NOMO-1 treated with DMSO at 0.1 percent for 48 hours (cell line): ENCODE measurements around the gene NTM.
A peak's percentile ranks its signal among the peaks of the same experiment; 100 is the strongest.

ENCODE experiments used
- DNase-seq: peaks from one replicate; lab custom pipeline; 2025; ENCODE audit not compliant: unreplicated experiment; lab: John Stamatoyannopoulos, UW

The NTM gene

DNA sequence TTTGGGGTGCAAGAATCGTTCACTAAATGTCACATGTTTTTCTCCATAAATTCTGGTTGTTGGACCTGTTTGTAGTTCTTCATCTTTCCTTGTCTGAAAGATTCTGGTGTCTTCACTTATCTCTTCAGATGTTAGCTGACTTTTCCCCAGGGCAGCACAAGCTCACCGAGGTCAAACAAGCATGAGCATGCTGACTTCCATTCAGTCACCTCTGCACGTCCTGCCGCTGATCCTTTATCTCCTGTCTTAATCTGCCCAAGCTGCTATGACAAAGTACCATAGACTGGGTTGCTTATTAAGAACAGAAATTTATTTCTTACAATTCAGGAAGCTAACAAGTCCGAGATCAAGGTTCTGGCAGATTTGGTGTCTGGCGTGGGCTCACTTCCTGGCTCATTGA, 800.6 kb downstream of the NTM start:
- DNase-seq: no peak

DNA sequence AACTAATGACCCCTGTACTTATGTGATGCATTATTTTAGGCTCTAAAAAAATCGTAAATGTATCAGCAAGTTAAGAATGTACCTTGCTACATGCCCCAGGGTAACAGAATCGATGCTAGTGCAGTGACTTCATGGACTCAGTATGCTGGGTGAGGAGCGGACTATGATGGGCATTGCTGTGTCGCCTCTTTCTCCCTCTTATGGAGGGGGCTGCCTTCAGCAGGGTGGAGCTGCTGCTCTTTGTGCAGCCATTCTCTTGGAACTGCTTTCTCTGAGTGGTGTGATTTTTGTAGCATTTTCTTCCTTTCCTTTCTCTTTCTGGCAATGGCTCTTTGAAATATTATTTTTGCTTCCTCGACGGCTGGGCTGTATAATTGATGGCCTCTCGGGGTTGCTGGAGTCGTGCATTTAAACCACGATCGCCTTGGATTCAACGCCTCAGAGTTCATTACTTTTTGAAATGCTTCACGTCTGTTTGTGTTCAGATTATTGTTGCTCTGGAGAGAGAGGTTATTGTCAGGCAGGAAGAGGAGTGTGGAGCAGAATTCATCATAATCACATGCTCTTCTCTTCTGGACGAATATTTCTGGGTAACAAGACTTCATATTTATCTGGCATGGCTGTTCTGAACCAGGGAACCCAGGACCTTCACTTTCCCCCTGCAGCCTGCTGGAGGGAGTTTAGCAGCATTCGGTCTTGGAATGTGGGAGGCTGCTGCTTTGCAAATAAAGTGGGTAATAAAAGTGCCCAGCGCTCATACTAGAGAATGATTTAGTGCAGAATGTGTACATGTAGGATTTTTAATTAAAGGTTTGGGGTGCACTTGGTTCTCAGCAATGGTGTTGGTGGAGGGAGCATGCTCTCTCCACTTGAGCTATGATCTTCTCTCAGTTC, 804.2 kb downstream of the NTM start:
- no peak for DNase-seq

DNA sequence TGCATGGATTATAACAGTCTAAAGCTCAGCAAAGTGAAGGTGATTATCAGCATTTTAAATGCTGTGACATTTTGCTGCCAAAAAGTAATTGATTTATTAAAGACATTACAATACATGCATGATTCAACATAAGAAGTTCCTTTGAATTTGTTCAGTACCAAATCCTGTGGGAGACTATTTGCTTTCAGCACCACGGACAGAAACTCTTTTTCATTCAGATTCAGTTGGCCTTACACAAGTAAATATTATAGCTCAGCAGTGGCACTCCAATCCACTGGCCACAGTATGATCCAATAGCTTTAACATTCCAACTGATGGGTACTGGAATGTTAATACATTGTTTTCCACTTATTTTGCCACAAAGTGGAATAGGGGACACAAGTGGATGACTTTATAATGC, 806.7 kb downstream of the NTM start:
- DNase-seq: peak; percentile 9

DNA sequence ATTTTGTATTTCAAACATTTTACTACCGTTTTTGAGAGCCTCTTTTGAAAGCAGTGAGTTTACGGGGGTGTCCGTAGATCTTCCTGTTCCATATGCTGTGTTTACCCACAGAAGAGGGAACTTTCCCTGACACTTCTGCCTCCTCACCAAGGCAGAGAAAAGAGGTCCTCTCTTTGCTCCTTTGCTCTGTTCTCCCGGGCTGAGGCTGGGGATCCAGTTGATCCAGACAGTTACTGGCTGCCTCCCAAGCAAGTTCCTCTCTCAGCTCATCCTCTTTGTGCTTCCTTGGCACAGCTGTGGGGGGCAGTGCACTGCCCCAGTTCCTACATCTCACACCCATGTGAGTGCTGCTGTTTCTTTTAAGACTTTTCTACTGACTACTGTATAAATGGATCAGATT, 813.7 kb downstream of the NTM start:
- DNase-seq: no peak

DNA sequence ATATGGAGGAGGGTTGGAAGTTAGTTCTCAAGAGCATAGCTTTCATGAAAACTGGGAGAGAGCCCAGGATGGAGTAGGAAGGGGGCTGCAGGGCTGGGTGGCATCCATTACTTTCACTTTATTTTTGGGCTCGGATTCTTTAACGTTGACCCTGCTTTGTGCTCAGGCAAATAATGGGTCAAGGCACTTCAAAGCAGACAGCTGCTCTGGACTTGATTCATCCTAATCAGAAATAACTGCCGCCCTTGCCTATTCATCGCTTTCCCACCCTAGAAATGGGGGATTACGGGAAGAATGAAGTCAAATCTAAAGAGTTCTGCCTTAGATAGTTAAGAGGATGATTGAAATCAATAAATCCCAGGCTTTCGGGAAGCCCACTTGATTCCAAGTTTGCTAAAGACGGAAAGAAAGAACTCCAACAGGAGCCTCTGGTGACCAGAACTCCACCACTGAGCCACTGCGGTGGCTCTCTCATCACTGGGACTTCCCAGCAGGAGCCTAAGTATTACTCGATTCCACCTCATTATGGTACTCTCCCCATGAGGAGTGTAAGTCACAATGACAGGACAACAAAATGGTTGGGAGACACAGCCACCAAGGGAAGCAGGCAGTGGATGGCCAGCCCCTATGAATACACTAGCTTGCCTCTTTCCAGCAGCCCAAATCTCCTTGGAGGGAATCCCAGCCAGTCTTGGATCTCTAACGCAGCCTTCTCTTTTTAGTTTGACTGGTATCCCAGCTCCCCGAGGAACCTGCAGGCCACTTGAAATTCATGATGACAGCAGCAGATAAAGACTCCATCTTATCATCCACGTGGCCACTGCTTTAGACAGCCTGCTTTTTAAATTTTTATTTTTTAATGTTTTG, 815.5 kb downstream of the NTM start:
- DNase-seq: no peak

DNA sequence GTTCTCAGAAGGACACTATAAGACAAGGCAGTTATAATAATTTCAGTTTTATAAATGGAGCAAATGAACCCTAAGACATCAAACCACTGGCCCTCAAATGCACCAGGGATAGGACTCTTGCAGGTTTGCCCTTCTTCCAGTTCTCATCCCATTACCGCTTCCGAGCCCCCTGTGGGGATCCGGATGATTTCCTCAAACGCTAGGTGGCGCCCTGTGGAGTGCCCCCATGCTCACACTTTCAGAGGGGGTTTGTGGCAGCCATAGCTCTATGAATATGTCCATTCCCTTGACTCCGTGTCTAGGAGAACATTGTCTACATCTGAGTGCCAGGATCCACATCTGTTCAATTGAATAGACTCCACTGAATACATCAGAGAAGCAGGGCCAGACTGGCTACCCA, 816.3 kb downstream of the NTM start:
- no peak for DNase-seq

DNA sequence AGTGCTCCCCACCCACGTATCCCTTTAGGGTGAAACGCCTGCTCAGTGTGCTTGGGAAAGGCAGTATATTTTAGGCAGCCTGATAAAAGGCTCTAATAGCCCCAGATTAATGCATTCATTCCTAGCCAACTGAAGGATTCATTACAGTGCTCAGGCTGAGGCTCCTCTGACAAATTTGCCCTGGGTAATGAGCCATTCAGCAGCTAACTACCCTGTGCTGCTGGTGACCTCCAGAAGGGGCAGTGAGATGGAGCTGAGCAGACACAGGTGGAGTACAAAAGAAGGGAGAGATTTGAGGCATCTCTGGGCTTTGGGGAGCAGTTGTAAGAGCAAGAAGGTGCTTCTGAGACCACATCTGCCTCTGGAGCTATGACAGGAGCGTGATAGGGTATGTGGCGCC, 817.0 kb downstream of the NTM start:
- no peak for DNase-seq

DNA sequence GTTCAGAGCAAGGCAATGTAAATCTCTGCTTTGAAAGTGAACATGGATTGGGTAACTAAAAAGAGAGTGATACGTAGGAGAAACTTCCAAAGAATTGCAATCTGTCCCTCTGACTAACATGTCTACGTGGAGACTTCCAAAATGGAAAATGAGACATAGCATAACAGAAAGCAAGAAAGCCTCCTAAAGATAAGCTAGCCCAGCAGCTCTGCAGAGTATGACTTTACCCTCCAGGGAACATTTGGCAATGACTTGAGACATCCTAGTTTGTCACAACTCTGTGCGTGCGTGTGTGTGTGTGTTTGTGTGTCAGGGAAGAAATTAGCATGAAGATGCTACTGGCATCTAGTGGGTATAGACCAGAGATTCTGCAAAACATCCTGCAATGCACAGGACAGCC, 817.4 kb downstream of the NTM start:
- DNase-seq: no peak

DNA sequence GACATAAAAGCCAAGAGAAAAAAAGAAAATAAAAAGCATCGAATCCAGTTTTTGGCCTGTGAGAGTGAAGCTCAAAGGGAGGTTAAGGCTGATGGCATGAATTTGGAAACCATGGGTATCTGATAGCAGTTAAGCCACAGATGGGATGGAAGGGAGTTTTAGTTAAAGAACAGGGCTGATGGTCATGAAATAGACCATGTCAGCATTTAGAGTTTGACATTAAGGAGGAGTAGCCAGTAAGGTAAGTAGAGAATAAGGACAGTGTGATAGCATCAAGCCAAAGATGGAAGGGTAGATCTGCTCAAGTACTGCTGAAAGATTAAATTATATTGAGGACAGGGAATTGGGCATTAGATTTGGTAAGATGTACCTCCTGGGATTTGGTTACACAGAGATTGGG, 826.5 kb downstream of the NTM start:
- no peak for DNase-seq

DNA sequence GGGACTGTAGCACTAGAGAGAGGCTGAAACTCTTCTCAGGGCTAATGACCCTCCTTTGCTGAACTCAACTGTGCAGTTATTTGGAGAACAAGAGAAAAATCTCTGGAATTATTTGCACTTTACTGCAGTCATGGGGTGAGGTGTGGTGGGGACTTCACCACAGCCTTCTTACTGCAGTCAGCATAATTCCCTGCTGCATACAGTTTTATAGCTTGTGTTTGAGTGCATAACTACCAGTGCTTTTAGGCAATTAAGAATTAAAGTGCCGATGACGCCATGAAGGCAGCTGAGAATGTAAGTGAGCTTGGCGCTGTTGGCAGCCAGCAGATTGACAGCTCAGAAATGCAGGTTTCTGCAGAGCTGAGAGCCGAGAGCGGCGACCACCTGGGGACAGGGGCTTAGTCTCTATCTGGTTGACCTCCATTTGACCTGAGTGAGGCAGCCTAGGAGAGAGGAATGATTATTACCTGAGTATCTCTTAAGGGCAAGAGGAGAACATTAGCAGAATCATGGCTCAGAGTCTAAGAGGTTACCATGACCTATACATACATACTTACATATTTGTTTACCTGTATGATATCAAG, 830.0 kb downstream of the NTM start:
- DNase-seq: no peak

DNA sequence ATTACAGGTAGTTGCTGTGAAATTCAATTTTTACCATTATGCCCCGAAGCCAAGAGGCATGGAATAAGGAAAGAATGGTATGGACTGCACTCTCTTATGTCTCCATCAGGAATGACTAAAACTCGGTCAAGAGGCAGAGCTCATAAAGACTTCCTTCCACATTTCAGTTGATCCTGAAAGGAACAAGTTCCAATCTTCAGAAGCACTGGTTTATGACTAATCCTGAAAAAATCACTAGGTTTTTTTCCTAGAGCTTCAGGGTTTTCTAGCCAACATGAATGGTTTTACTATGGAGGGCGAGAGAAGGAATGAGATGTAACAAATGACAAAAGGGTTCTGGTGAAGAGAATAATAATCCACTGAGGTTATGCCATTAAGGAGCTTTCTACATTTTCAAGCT, 832.2 kb downstream of the NTM start:
- DNase-seq: no peak

DNA sequence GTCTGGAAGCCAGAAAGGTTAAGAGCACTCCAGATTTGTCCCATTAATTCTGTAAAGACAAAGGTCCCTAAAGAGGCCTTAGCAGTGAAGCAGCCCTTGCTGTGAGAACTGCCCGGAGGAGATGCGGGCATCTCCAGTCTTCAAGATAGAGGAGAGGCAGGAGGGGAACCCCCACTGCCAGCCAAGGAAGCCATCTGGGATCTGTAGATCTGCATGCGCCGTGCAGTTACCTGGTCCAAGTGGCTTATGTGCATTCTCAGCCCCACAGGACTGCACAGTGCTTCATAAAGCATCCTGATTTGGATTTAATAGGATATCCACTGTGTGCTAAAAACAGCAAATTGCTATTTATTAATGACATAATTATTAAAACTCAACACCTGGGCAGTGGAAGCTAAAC, 834.6 kb downstream of the NTM start:
- no peak for DNase-seq

DNA sequence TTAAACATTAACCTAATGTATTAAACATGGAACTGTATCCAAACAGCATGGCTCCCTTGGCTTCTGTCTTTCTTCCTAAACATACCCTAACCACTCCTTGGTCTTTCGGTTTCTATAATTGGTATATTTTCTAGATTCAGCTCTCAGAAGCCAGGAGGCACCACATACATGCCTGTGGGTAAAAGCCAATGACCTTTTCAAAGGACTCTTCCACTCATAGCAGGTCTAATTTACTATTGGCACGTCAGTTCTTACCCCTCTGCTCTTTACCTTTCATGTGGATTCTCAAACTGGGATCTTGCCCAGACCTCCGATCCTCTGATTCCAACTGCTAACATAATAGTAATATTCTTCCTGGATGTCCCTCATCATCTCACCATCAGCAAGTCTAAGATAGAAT, 835.1 kb downstream of the NTM start:
- no peak for DNase-seq

DNA sequence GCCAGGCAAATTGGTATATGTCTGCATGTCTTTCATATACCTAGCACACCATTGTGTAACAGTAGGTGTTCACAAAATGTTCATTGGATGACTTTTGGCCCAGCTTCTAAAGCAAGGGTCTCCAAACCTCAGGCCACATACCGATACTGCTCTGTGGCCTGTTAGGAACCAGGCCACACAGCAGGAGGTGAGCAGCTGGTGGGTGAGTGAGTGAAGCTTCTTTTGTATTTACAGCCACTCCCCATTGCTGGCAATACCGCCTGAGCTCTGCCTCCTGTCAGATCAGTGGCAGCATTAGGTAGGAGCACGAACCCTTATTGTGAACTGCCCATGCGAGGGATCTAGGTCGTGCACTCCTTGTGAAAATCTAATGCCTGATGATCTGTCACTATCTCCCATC, 836.6 kb downstream of the NTM start:
- no peak for DNase-seq

DNA sequence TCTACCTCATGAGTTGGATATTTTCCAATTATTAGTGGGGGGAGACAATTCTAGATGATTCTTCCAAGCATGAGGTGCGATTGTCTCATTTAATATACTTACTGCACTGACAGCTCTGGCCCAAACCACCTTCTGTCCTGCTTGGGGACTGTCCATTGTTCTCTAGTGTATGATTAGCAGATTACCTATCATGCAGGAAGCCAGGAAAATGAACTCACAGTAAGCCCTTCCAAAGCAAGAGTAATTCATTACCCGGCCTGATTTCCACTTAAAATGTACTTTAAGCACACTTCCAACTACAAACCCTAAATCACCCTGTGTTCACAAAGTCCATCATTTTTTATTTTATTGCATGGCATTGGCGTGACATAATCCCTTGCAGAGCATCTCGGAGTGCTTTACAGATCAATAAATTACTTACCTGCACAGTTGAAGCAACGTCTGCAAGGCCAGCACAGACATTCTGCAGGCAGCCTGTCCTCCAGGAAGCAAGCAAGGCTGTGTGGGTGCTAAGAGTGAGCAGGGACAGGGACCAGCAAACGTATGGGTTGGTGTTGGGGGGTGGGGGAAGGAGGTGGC, 838.2 kb downstream of the NTM start:
- no peak for DNase-seq

DNA sequence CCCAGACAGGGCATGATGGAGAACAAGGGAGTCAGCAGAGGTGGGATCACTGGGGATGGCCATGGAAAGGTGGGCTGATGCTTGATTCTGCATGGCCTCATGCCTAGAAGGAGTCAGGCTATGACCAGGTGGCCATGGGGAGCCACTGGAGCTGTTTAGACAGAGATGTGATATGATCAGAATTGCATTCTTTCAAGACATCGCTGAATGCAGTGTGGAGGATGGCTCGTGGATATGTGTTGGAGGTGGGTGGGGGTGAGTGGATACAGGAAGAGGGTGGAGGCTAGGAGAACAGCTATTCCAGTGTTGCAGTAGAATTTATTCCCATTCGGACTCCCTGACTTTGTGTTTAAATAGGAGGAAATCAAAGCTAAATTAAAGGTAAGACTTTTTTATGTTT, 841.1 kb downstream of the NTM start:
- DNase-seq: no peak

DNA sequence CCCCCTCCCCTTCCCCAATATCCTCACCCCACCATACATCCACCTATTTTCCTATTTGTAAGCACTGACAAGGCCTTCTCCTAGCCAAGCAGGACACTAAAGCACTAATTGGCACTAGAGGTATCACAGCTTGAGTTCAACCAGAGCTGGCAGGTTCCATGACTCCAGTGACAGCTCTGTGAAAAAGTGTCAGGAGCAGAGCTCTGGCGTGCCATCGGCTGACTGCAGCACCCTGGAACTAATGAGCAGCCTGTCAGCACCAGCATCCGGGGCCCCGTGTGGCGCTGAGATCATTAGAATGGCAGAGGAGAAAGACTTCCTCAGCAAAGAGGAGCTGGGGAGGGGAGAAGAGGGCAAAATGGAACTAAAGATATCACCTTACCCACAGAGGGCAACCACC, 847.4 kb downstream of the NTM start:
- DNase-seq: no peak

DNA sequence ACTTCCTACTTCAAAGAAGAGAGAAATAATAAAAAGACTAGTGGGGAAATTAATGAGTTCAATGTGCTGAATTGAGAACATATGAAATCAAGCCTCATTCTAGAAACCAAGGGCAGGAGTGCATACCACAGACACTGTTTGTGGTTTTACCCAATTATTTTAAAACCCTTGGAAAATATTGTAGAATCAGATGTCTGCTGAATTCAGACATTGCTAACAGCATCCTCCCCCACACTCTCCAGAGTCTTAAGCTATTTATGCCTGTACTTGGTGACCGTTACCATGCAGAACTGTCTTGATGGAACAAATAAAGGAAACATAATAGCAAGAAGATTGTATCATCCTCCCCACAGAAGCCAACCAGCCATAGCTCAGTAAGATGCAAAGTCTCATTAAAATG, 850.1 kb downstream of the NTM start:
- DNase-seq: no peak

DNA sequence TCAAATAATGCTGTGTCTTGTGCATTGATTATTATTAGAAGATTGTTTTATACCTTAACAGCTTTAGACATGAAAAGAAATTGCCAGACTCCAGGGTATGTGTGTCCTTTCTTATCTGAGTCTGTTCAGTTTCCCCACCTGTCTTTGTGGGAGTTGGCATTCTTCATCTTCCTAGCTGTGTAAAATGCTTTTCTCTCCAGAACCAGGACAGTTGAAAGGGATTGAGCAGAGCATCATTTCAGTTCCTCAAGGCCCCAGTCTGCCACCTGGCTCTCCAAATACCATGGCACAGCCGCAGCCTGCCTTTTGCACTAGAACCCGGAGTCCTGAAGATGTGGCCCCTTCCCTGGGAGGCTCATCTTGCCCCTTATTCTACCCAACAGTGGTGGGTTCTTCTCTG, 851.9 kb downstream of the NTM start:
- no peak for DNase-seq

DNA sequence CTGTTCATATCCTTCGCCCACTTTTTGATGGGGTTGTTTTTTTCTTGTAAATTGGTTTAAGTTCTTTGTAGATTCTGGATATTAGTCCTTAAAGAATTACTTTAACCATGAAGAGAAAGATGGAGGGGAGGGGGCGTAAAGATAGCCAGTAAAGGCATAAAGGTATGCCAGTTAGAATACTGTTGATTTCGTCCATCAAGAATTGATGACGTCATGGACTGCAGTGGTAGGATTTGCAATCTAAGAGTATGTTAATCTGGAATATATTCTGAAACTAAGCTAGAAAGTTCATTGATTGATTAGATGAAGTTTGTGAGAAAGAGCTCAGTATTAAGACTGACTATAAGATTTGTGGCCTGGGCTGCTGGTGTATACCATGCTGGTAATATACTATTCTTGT, 856.1 kb downstream of the NTM start:
- DNase-seq: no peak

DNA sequence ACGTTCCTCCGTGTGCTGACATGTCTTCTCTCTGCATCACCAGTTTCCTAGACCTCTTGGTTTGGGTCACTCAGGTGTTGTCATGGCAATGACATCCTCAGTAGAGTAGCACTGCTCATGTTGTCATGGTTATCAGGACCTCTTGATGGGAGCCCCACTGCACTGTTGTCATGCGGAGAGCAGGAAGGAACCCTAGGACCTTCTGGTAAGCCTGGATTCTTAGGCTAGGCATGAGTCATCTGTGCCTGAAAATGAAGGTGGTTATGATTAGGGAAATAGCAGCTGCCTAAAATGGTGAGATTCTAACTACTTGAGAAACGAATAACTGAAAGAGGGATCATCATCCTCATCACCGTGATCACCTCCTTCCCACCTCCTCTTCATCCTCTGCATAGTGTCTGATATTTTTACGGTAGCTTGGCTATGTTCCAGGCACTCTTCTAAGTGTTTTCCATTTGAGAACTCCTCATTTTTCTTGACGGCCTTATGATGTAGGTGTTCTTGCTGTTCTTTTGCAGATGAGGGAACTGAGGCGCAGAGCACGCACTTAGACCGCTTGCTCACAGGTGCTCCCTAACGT, 858.4 kb downstream of the NTM start:
- DNase-seq: no peak
